Measurements from ENCODE around the gene KIF14.
A peak's percentile ranks its signal among the peaks of the same experiment; 100 is the strongest.

KIF14 gene, protein sequence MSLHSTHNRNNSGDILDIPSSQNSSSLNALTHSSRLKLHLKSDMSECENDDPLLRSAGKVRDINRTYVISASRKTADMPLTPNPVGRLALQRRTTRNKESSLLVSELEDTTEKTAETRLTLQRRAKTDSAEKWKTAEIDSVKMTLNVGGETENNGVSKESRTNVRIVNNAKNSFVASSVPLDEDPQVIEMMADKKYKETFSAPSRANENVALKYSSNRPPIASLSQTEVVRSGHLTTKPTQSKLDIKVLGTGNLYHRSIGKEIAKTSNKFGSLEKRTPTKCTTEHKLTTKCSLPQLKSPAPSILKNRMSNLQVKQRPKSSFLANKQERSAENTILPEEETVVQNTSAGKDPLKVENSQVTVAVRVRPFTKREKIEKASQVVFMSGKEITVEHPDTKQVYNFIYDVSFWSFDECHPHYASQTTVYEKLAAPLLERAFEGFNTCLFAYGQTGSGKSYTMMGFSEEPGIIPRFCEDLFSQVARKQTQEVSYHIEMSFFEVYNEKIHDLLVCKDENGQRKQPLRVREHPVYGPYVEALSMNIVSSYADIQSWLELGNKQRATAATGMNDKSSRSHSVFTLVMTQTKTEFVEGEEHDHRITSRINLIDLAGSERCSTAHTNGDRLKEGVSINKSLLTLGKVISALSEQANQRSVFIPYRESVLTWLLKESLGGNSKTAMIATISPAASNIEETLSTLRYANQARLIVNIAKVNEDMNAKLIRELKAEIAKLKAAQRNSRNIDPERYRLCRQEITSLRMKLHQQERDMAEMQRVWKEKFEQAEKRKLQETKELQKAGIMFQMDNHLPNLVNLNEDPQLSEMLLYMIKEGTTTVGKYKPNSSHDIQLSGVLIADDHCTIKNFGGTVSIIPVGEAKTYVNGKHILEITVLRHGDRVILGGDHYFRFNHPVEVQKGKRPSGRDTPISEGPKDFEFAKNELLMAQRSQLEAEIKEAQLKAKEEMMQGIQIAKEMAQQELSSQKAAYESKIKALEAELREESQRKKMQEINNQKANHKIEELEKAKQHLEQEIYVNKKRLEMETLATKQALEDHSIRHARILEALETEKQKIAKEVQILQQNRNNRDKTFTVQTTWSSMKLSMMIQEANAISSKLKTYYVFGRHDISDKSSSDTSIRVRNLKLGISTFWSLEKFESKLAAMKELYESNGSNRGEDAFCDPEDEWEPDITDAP (N-terminal part only)

GRCh38 chr1:200620273-200621131, at the start of gene KIF14:
TSS of gene KIF14 (minus strand) at chr1:200620751. CDS start at chr1:200618723, 2,028 bp downstream.
- DNase-seq = peak; percentile 98

DNA sequence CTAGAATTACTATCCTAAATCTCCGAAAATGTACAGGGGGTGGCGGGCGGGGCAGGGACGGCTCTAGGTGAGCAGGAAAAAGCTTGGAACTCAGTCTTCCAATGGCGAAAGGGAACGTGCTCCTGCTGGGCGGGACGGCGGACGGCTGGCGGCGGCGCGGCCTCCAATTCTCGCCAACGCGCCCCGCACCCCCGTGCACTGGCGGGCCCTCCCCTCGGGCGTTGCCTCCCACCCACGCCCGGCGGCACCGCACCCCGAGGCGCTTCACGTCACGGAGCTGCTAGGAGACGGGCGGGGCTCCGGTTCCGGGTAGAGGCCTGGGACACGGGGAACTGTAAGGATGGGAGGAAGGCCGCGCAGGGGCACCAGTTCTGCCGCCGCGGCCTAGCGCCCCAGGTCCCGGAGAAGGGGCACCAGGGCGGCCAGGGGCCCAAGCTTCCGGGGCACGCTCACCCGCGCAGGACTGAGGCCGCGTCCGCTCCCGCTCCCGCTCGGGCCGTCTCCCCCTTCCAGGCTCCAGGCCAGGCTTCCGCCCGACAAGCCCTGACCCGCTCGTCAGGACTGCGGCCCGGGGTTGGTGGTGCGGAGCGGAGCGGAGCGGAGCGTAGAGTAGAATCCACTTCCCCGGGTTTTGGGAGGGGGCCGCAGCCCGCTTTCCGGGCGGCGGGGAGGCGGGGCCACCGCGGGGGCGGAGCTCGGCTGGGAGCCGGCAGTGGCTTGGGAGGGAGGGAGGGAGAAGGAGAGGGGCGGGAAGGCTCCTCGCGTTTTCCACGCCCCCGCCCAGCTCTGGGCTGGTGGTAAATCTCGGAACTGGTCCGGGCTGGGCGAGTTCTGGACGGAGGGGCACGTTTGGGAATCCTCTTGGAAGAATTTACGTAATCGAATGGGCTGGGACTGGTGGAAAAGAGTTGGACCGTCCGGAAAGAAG, 49.0 kb upstream of the KIF14 start, which contains the start of gene DDX59:
DDX59 (minus strand) TSS at position 594 of the 928 bp plus-strand sequence. CDS start 3,167 bp downstream, outside the sequence.
- DNase-seq = peak; percentile 99

DNA sequence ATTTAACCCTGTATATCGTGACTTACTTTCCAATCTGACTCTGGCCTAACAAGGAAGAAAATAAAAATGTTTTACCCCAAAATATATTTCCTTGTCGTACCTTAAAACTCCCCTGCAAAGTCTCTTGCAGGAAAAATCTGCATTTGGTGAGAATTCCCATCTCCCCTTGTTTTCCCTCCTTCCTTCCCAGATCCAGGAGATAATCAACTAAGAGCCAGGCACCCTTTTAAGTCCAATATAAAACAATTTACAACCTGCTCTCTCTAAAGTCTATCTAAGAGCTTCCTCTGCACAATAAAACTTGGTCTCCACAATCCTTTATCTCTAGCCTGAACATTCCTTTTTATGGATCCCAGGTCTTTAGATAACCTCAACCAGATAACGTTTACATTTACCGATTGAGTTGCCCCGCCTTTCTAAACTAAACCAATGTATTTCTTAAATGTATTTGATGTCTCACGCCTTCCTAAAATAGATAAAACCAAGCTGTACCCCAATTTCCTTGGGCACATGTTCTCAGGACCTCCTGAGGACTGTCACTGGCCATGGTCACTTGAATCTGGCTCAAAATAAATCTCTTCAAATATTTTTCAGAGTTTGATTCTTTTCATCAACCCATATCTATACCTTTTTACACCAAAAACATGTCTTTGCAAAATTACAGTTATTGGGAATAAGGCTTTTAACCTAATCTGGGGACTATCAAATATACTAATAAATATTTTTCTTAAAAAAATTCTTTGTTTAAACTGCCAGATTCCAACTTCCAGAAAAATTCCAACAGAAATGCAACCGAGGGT, 48.2 kb upstream of the KIF14 start:
- DNase-seq = peak; percentile 21

DNA sequence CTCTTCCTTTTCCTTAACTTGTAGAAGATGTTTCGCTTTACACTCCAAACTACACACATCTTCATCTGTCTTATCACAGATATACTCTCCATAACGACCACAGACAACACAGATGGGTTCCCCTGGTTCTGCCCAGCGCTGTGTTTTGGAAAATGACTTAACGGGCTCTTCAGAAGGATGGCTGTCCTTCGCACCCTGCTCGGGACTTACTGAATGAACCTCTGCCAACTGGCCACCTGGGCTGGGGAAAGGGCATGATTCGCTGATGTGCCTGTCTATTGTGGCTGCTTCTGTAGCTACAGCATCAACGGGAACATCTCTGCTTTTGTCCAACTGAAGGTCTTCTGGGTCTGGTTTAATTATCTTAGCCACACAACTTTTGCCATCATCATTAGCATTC, 45.8 kb upstream of the KIF14 start:
- no peak for DNase-seq

- no peak for DNase-seq
Measured at GRCh38 chr1:200665861-200666260, 45.3 kb upstream of the KIF14 start.

GRCh38 chr1:200660719-200661118, 40.2 kb upstream of the KIF14 start:
- DNase-seq = no peak

- DNase-seq = no peak
Measured at GRCh38 chr1:200659269-200659668, 38.7 kb upstream of the KIF14 start.

- DNase-seq = no peak
Measured at GRCh38 chr1:200658037-200658818, 37.7 kb upstream of the KIF14 start.

DNA sequence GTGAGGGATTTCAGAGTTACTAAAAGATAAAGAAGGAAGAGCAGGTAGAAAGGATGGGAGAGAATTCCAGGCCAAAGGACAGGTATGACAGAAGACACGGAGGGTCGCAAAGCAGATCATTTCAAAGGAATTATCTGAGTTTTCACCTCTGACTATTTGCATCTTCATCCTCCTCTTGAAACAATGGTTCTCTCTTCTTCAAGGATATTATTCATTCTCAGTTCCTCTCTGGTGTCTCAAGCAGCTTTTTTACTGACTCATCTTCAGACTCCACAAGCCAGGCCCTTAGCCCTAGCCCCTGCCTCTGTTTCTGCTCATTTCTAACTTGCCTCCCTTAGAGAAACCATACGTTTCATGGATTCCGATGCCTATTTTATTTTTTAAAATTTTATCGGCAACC, 34.1 kb upstream of the KIF14 start:
- DNase-seq = no peak

GRCh38 chr1:200653022-200653462, 32.5 kb upstream of the KIF14 start:
- DNase-seq = no peak

DNA sequence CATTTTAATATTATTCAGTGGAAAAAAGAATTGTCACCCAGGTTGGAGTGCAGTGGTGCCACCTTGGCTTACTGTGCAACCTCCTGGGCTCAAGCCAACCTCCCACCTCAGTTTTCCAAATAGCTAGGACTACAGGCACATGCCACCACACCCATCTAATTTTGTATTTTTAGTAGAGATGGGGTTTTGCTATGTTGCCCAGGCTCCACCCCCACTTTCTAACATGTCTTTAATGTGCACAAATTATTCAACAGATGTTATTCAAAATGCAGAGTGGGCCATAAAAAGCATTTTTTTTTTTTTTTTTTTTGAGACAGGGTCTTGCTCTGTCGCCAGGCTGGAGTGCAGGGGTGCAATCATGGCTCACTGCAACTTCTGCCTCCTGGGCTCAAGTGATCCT, 31.8 kb upstream of the KIF14 start:
- DNase-seq = no peak

DNA sequence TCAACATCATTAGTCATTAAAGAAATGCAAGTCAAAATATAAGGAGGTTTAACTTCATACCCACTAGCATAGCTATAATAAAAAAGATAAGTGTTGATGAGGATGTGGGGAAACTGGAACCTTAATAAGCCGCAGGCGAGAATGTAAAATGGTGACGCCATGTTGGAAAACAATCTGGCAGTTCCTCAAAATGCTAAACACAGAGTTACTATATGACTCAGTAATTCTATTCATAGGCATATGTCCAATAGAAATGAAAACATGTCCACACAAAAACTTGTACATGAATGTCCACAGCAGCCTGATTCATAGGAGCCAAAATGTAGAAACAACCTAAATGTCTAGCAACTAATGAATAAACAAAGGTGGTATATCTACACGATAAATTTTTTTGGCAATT, 26.0 kb upstream of the KIF14 start:
- DNase-seq = no peak

DNA sequence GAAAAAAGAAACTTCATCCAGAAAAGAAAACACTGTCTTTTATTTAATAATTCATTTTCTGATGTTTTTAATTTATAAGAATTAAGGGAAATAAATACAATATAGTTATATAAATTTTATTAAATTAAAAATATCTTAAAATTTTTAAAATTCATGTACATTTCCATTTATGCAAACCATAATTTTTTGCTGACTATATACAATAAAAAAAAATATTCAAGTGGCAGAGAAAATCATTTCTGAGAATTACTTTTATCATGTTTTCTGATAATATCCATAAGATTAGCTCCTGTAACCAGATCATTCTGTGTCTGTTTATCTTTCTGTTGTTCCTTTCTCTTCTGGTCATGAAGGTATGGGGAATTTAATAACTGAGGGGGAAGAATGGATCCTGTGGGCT, 23.5 kb upstream of the KIF14 start:
- no peak for DNase-seq

- no peak for DNase-seq
Measured at GRCh38 chr1:200642481-200642880, 21.9 kb upstream of the KIF14 start.

- no peak for DNase-seq
Measured at GRCh38 chr1:200640963-200641401, 20.4 kb upstream of the KIF14 start.

- DNase-seq = no peak
Measured at GRCh38 chr1:200640373-200640962, 19.9 kb upstream of the KIF14 start.

- peak; percentile 34 for DNase-seq
Measured at GRCh38 chr1:200638073-200638472, 17.5 kb upstream of the KIF14 start.

DNA sequence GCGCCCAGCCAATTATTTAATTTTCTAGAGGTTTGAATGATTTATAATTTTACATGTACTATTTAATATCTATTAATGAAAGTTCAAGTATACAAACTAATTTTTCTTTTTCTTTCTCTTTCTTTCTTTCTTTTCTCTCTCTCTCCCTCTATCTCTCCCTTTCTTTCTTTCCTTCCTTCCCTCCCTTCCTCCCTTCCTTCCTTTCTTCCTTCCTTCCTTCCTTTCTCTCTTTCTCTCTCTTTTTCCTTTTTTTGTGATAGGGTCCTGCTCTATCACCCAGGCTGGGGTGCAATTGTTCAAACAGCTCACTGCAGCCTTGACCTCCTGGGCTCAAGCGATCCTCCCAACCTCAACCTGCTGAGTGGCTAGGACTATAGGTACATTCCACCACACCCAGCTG, 16.1 kb upstream of the KIF14 start:
- DNase-seq = no peak

Measured in NCI-H69 (cell line).